HG02973 (cell line): ENCODE results near the gene PRAMEF1.
"Not testable (repeated sequence)": the region's sequence is repeated elsewhere in the genome, so short reads cannot be mapped to it uniquely, and the experiment has no call there.

Experiments used
- ATAC-seq: cut with Tn5 transposase; IDR thresholded peaks from one replicate; pipeline ENCODE4 v1.9.1; 2021; ENCODE audit warnings: moderate library complexity; ENCODE audit not compliant: unreplicated experiment

PRAMEF1 gene, protein sequence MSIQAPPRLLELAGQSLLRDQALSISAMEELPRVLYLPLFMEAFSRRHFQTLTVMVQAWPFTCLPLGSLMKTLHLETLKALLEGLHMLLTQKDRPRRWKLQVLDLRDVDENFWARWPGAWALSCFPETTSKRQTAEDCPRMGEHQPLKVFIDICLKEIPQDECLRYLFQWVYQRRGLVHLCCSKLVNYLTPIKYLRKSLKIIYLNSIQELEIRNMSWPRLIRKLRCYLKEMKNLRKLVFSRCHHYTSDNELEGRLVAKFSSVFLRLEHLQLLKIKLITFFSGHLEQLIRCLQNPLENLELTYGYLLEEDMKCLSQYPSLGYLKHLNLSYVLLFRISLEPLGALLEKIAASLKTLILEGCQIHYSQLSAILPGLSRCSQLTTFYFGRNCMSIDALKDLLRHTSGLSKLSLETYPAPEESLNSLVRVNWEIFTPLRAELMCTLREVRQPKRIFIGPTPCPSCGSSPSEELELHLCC

DNA sequence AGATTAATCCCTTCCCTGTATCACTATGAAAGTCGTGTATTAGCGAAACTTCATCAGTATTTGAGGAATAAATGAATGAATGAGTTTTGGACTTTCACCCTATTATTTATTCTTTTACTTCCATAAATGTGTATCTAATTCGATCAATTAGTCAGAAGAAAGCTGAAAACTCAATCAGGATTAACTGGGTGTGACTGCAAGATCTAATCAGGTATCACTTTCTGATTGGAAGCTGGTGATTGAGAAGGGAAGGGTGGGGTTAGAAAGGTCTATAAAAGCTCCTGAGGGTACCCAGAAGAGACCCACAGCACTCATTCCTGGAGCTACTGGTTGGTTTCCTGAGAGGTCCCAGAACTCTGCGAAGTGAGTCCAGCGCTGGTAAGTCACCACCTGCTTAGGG lies at the start of gene PRAMEF1:
PRAMEF1 (plus strand) TSS at position 301 of the 400 bp plus-strand sequence. CDS start 1,831 bp downstream, outside the sequence.
- ATAC-seq: not testable (repeated sequence)

DNA sequence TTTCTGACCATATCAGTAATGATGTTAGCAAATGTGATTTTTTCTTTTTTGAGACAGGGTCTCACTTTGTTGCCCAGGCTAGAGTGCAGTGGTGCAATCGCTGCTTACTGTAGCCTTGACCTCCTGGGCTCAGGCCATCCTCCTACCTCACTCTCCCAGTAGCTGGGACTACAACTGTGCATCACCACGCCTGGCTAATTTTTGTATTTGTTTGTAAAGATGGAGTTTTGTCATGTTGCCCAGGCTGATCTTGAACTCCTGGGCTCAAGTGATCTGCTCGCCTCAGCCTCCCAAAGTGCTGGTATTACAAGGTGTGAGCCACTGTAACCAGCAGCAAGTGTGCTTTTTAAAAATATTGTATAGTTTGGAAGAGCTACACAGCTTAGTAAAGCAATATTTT lies 49.3 kb upstream of the PRAMEF1 start:
- no peak for ATAC-seq

DNA sequence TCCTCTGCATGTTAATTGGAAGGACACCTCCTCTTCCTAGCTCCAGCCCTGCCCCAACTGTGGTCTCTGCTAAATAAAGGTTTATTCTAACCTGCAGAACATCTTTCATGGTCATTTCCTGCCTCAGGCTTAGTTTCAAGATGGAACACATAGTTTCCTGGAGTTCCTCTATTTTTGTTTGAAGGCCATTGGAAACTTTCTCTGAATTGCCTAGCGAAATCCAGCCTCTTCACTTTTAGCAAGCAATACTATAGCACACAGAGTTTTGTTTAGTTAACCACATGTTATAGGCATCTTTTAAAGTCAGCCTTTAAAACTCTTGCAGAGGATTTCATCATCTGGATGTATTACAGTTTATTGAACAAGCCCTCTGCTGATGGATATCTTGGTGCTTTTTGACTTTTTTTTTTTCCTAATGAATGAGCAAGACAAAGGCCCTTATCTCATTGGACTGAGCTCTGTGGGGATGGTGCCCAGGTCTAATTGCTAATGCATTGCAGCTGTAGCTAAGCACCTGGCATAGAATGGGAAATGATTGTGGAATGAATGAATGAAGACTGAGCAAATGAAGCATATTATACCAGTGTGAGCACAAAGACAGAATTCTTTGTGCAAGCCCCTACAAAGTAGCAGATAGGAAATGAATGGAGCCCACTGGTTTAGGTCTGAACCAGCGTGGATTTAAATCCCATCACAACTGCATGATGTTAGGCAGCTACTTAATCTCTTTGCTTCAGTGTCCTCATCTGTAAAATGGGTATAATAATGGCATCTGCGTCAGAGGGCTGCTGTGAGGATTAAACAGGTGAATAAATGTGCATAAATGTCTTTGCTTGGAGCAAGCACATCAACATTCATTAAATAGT lies 45.8 kb upstream of the PRAMEF1 start:
- ATAC-seq: no peak

DNA sequence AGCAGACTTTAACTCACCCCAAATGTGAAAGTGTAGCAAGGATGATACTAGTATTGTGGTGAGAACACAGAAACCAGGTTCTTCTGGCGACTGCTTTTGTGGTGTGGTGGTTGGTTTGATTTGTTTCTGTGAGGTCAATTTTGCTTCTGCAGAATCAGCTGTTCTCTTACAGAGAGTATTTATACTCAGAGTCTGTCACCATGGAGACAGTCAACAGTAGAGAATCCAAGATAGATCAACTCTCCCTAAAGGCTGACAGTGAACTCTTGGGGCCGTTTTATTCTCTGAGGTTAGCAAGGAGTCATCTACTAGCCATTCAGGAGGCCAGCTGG lies 45.2 kb upstream of the PRAMEF1 start, which contains the start of gene CFAP107:
CFAP107 (plus strand) TSS at position 209 of the 332 bp plus-strand sequence. CDS start 231 bp downstream, outside the sequence.
- no peak for ATAC-seq

DNA sequence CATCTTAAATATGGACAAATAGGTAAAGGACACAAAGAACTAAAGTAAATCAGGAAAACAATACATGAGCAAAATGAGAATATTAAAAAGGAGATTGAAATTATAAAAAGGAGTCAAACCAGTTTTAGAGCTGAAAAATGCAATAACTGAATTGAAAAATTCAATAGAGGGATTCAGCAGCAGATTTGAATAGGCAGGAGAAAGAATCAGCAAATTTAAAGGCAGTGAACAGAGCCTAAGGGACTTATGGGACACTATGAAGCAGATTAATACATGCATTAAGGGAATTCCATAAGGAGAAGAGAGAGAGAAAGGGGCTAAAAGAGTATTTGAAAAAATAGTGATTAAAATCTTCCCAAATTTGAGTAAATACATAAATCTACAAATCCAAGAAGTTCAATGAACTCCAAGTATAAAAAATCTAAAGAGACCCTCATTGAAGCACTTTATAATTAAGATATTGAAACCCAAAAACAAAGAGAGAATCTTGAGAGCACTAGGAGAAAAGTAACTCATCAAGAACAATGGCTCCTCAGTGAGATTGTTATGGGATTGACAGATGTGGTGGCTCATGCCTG lies 42.3 kb upstream of the PRAMEF1 start:
- ATAC-seq: no peak

DNA sequence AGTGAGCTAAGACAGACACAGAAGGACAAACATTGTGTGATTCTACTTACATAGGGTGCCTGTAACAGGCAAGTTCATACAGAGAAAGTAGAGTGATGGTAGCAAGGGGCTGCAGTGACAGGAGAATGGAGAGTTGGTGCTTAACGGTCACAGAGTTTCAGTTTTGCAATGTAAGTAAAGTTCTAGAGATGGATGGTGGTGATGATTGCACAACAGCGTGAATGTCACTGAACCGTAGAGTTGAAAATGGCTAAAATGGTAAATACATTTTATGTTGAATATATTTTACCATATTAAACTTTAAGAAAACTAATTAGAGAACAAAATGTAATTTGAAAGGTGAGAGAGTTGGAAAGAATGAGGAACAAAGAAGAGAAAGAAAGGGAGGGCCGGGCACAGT lies 36.5 kb upstream of the PRAMEF1 start:
- ATAC-seq: no peak

DNA sequence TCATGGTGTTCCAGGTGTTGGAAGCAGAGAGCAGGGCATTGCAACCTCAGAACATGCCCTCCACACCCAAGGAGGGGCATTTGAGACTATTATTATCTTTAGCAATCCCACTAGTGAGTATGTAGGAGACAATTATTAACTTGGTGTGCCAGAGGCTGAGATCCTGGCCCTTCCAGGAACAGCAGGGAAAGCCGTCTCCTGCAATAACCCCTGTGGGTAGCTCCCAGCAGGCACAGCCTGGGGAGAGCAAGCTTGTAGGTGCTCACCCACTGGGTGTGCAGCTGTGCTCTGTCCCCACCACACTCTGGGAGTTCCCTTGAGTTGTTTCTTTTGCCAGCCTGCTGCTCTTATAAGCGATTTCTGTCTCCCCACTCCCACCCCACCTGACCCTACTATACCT lies 34.9 kb upstream of the PRAMEF1 start:
- no peak for ATAC-seq

DNA sequence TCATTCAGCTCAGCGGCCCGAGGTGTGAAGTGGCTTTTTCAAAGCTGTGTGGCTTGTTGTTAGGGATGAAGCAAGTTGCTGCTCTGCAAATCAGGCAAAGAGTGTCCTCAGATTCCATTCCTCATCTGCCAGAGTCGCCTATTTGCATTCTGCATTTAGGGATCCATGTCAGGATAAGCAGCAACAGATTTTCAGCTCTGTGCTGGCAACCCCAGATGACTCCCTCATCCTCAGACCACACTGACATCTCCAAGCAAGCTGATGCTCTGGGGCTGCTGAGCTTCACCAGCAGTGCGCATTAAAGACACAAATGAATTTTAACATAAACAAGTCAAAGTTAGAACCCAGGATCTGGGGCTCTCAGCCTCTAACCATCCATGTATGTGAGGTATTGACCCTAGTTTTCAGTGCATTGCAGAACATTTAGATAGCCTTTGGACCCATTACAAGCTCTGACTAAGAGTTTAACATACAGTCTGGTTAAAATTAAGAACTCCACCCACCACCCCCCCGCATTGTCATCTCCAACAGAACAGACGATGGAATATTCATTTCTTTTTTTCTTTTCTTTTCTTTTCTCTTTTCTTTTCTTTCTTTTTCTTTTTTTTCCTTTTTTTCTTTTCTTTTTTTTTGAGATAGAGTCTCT lies 34.3 kb upstream of the PRAMEF1 start:
- no peak for ATAC-seq

DNA sequence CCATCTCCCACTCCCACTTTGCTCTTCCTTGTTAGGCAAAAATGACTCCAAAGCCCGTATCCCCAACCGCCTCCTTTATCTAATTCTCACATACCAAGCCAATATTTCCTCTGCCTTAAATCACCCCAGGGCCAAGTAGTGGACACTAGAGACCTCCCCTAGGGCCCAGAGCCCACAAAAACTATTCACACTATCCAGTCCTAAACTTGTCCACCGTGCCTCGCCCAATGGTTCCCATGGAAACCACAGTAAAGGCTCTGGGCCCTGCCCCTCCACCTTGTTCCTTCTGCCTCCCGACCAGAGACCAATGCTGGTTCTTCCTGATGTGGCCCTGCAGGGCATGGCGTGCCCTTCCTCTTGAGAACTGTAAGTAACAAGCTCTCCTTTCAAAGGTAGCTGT lies 33.4 kb upstream of the PRAMEF1 start:
- ATAC-seq: no peak

DNA sequence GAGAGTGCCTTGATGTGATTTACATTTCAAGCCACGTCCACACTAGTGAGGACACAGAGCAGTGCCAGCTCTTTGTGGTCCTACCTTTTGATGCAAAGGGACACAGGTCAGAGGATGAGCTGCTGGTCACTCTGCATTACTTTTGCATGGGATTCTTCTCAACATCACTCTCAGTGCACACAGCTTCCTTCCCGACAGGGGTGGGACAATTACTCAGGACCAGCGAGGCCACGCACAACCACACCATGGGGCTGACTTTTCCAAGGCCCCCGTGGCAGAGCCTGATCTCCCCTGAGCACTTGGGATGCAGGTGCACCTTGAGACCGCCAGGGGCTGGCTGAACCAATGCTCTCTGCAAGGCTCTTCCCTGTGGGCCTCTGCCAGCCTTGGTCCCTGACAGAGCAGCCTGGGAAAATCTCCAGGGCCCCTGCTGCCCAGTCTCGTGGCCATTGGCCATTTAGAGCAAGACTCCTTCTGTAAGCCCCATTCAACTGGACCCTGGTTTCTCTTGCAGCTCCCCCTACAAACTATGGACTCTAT lies 30.9 kb upstream of the PRAMEF1 start:
- no peak for ATAC-seq

DNA sequence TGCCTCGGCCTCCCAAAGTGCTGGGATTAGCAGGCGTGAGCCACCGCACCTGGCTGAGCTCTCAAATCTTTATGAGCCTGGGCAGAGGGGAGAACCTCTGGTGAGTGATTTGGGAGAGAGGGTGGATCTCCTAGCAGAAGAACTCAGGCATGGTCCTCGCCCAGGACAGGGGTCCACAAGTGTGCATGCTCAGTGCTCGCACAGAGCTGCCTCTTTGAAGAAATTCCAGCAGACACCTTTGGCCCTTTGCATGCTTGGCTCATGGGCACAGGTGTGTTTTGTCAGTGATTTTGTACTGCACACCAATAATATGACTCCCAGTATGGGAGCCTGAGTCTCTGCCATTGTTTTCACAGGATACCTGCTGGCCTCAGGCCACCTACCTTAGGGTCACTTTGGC lies 29.4 kb upstream of the PRAMEF1 start:
- no peak for ATAC-seq

DNA sequence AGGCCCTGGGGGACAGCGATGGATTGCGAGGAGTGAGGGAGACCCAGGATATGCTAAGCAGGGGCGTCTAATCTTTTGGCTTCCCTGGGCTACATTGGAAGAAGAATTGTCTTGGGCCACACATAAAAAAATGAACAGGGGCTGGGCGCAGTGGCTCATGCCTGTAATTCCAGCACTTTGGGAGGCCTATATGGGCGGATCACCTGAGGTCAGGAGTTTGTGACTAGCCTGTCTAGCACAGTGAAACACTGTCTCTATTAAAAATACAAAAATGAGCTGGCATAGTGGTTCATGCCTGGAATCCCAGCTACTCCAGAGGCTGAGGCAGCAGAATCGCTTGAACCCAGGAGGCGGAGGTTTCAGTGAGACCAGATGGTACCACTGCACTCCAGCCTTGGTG lies 28.4 kb upstream of the PRAMEF1 start:
- no peak for ATAC-seq

DNA sequence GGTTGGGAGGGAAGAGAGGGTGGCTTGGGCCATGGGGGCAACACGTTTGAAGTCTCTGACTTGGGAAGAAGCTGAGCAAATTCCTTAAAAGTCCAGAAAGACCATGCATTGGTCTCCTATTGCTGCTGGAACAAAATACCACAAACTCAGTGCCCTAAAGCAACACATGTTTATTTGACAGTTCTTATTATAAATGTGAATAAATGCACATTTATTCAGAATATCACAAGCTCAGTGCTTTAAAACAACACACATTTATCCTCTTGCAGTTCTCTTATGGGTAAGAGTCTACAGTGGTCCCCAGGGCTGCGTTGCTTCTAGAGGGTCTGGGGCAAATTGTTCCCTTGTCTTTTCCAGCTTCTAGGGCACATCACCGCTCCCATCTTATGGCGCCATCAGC lies 27.7 kb upstream of the PRAMEF1 start:
- no peak for ATAC-seq

DNA sequence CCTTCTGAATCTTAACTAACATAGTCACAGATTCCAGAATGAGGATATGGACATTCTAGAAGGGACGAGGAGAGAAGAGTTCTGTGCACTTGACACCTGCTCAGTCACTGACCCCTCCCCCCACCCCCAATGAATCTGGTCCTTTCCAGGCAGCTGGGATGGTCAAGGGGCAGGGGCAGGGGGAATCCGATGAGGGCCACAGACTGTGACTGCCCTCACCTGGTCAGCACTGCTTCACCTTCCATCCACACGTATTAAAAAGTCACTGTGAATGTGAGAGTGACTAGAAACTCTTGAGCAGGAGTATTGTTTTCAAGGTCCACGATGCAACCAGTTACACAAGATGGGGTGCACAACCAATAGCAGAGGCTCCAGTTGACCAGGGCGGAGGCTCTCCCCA lies 27.2 kb upstream of the PRAMEF1 start:
- ATAC-seq: no peak

DNA sequence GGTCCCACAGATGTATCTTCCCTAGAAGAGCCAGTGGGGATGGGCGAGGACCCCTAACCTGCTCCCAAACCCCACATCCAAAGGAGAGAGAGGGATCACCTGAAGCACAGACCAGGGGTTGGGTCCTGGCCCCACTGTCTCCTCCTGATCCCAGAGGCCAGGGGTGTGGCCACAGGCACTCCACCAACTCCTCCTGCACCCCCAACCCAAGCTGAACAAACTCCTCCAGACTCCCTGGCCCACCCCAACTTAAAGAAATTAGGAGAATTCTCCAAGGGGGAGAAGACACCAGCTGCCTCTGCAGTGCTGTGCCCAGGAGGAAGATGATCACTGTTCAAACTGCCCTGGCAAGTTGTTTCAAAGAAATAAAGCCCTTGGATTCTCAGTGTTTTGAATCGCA lies 22.2 kb upstream of the PRAMEF1 start:
- no peak for ATAC-seq

DNA sequence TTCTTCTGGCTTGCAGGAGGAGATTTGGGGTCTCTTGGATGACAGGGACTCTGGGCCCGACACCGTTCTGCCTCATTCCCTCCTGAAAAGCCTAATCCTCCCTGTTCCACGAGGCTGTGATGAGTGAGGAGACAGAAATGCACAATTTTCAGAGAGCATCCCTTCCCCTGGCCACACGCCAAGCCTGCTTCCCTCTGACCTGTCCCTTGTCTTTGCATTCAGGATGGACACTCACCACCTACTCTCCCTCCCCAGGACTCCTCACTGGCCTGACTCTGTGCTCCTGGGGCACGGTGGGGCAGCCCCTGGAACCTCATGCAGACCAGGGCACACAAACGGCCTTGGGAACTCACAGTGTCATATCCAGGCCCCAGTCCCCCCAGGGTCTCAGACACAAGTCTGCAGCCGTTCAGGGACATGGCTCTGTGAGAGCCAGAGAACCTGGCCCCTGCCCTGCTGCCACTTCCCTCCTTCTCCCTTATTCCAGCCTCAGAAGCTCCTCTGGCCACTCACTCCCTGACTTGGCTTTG lies 21.2 kb upstream of the PRAMEF1 start:
- ATAC-seq: no peak

DNA sequence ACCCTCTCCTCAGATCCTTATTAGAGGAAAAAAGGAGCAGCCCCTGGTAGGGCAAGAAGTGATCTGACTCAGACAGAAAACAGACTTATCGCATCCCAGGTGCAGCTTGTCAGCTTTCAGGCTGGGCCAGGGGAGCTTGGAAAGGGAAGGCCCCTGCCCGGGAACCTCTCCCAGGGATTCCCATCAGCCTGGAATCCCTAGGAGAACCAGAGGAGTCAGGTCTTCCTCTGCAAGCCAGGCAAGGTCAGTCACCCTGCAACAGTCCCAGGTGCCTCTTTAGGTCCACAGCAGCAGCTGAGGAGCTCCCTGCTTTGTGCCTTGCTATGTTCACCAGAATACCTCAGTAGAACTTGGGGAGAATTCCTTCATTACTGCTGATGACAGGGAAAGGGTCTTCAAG lies 20.6 kb upstream of the PRAMEF1 start:
- ATAC-seq: no peak

DNA sequence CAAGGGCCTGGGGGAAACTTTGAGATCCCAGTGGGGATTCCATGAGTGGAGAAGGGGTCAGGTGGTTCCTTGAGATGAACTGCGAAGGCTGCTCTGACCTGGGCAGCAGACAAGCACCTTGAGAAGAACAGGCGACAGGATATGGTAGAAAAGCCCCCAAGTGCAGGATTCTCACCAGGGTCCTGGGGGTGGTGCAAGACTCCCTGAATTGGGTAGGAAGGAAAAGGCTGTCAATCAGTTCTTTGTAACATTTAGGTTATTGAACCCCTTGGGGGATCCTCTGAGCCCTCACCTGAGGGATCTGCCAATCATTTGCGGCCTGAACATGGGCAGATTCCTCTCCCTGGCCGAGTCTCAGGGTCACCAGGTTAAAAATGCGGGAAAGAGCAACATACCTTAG lies 20.0 kb upstream of the PRAMEF1 start:
- no peak for ATAC-seq

DNA sequence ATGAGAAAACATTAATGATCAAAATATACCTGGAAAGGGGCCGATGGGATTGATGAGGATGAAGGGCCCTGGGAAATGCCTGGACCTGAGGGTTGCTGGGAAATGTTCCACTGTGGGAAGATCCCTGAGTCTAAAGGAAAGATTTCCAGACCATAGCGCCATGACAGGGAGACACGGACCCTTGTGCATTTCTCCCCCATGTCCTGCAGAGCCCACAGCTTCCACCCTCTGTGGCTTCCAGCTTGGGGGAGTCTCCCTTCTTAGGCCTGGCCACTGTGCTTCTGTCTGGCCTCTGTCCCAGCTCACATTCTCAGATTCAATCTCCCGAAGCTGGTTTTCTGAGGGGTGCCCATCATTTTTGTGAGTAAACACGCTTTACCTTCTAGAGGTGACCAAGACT lies 18.7 kb upstream of the PRAMEF1 start:
- no peak for ATAC-seq

DNA sequence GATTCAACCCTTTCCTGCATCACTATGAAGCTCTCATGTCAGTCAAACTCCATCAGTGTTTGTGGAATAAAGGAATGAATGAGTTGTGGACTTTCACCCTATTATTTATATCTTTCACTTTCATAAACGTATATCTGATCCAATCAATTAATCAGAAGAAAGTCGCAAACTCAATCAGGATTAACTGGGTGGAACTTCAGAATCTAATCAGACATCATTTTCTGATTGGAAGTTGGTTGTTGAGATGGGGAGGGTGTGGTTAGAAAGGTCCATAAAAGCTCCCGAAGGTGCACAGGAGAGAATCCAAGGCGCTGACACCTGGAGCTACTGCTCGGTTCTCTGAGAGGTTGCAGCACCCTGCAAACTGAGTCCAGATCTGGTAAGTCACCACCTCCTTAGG lies 17.8 kb upstream of the PRAMEF1 start, which contains the start of gene PRAMEF12:
PRAMEF12 (plus strand) TSS at position 301 of the 400 bp plus-strand sequence. CDS start 1,130 bp downstream, outside the sequence.
- ATAC-seq: no peak
